ENCODE measurements around the gene SUV39H1. TPM values are rescaled to one million over a fixed set of nuclear protein-coding genes. Genes with fewer than 3 reads are reported as not detected.

Gene SUV39H1
- total RNA-seq, 1 donor from 2014 or later = 5.3 TPM

DNA sequence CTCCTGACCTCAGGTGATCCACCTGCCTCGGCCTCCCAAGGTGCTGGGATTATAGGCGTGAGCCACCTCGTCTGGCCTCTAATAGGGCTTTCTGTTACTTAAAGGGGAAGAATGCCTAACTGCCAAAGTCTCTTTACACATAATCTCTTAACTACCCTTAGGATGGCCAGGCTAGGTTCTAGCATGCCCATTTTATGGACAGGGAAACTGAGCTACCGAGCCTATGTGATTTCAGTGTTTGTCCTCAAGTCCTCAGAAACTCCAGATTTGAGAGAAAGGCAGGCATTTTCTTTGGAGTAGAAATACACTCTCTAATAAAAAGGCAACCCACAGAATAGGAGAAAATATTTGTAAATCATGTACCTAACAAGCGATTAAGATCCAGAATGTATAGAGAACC, 52.6 kb downstream of the SUV39H1 start:
- DNase-seq (ENCODE audit: low spot score) (no peak), ATAC-seq (no peak)
- intact Hi-C loops (cut with DNase I) = no loop called here

DNA sequence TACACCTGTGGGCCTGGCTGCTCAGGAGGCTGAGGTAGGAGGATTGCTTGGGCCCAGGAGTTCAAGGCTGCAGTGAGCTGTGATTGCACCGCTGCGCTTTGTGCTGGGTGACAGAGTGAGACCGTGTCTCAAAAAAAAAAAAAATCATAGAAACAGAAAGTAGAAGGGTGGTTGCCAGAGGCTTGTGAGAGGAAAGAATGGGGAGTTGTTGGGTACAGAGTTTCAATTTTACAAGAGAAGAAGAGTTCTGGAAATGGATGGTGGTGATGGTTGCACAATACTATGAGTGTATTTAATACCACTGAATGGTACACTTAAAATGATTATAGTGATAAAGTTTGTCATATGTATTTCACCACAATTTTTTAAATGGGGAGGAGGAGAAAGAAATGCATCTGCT, 54.8 kb downstream of the SUV39H1 start:
- no peak for ATAC-seq
- DNase-seq (ENCODE audit: low spot score) = no peak

DNA sequence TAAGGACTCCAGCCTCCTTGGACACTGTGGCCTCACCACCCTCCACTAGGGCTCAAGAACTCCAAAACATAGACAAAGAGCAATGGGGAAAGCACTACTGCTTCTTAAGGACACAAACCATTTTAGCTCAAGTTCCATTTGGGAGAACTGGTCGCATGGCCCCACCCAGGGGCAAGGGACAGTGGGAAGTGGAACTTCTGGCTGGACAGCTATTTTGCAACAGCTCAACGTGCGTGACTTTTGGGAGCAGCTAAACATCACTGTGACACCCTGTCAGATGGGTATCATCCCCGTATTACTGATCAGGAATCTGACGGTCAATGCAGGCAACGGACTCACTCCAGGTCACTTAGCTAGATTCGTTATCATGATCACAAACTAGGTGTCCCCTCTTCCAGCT, 56.0 kb downstream of the SUV39H1 start:
- intact Hi-C loops (cut with DNase I) = no loop called here
- ATAC-seq = no peak

More for the DNA sequence above, 54.8 kb downstream of the SUV39H1 start:
- intact Hi-C loops (cut with DNase I) = no loop called here

DNA sequence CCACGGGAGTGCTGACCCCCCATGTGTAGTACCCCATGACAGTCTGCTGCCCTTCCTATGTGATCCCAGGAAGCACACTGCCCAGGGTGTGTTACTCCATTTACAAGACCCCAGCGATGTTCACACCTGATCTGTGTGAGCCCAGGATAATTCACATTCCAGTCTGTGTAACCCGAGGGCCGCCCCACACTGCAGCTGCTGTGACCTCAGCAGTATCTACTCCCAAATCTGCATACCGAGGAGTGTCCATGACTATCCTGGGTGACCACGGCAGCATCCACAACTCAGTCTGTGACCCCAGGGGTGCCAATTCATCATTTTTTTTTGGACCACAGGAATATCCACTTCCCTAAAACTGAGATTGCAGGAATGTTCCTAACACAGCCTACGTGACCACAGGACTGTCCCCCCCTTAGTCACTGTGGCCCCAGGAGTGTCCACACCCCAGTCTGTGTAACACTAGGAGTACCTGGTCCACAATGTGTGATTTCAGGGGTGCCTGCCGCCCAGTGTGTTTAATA, 57.2 kb downstream of the SUV39H1 start:
- intact Hi-C loops (cut with DNase I) = no loop called here
- DNase-seq (ENCODE audit: low spot score) (no peak), ATAC-seq (no peak)

More for the DNA sequence above, 56.0 kb downstream of the SUV39H1 start:
- DNase-seq (ENCODE audit: low spot score) = no peak

DNA sequence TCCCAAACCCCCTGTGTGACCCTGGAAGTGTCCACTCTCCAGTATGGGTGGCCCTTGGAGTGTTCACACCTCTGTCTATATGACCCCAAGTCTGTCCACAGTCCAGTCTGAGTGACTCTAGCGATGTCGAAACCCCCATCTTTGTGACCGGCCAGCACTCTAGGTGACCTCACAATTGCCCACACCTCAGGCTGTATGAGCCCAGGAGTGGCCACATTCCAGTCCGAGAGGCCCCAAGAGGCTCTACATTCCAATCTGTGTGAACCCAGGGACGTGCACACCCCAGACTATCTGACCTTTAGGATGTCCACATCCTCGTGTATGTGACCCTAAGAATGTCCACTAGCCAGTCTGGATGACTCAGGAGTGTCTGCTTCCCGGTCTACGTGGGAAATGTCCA, 57.7 kb downstream of the SUV39H1 start:
- DNase-seq (ENCODE audit: low spot score) (no peak), ATAC-seq (no peak)
- intact Hi-C loops (cut with DNase I) = no loop called here

Other genes with a start within 250 kb of the SUV39H1 start
- gene SLC38A5, start 226.5 kb upstream of the SUV39H1 start, total RNA-seq = 9.7 TPM
- 30.6 TPM for gene FTSJ1, start 220.5 kb upstream of the SUV39H1 start, total RNA-seq
- 7.4 TPM for gene PORCN, start 187.7 kb upstream of the SUV39H1 start, total RNA-seq
- gene EBP, start 174.9 kb upstream of the SUV39H1 start, total RNA-seq = 16.9 TPM
- 15.3 TPM for gene TBC1D25, start 157.0 kb upstream of the SUV39H1 start, total RNA-seq
- gene RBM3, start 122.2 kb upstream of the SUV39H1 start, total RNA-seq = 150 TPM
- gene WDR13, start 99.2 kb upstream of the SUV39H1 start, total RNA-seq = 124 TPM
- gene WAS, start 12.9 kb upstream of the SUV39H1 start, total RNA-seq = 14.4 TPM
- not detected for gene GLOD5, start 65.0 kb downstream of the SUV39H1 start, total RNA-seq
- 0.76 TPM for gene GATA1, start 89.9 kb downstream of the SUV39H1 start, total RNA-seq
- gene HDAC6, start 105.3 kb downstream of the SUV39H1 start, total RNA-seq = 106 TPM
- gene ERAS, start 129.8 kb downstream of the SUV39H1 start, total RNA-seq = 0.36 TPM
- gene PCSK1N, start 138.9 kb downstream of the SUV39H1 start, total RNA-seq = 0.67 TPM
- gene TIMM17B, start 201.0 kb downstream of the SUV39H1 start, total RNA-seq = 28.0 TPM
- gene PQBP1, start 201.2 kb downstream of the SUV39H1 start, total RNA-seq = 51.2 TPM
- gene SLC35A2, start 214.9 kb downstream of the SUV39H1 start, total RNA-seq = 19.2 TPM
- gene PIM2, start 222.3 kb downstream of the SUV39H1 start, total RNA-seq = 10.8 TPM